H4 (cell line): ENCODE results near the gene MATN3. TPM values are rescaled to one million over a fixed set of nuclear protein-coding genes. Genes with fewer than 3 reads are reported as not detected.
"Not testable (repeated sequence)": the region's sequence is repeated elsewhere in the genome, so short reads cannot be mapped to it uniquely, and the experiment has no call there.

Experiments
- DNase-seq: peaks from one replicate; pipeline ENCODE4 v3.0.0-alpha.2; 2015; ENCODE audit warnings: low spot score
- total RNA-seq: library from RNA; depleted of rRNA; stranded (reverse); fragments of >200 nt; shearing (Covaris generic); gene quantifications from 2 replicates; pipeline ENCODE4 v1.2.3, GENCODE V29; 2014; rRNA removed

Gene MATN3
- 0.14 and 0.46 TPM in 2 replicates for total RNA-seq

GRCh38 chr2:20012282-20013125, at the start of gene MATN3:
TSS of gene MATN3 (minus strand) at chr2:20012668. CDS start at chr2:20012631, 37 bp downstream.
- no peak for DNase-seq

- no peak for DNase-seq
Measured at GRCh38 chr2:20061940-20062339, 49.5 kb upstream of the MATN3 start.

GRCh38 chr2:20061476-20061875, 49.0 kb upstream of the MATN3 start:
- DNase-seq, result peak; percentile 11

GRCh38 chr2:20060106-20060505, 47.6 kb upstream of the MATN3 start:
- DNase-seq, result no peak

GRCh38 chr2:20057268-20057667, 44.8 kb upstream of the MATN3 start:
- DNase-seq, result no peak

- no peak for DNase-seq
Measured at GRCh38 chr2:20054931-20055330, 42.5 kb upstream of the MATN3 start.

- DNase-seq, result no peak
Measured at GRCh38 chr2:20054119-20054518, 41.7 kb upstream of the MATN3 start.

GRCh38 chr2:20052861-20053281, 40.4 kb upstream of the MATN3 start:
- DNase-seq, result peak; percentile 39

GRCh38 chr2:20052229-20052851, 39.9 kb upstream of the MATN3 start:
- DNase-seq, result no peak

GRCh38 chr2:20051532-20052228, 39.2 kb upstream of the MATN3 start, which contains the start of gene LAPTM4A:
TSS of gene LAPTM4A (minus strand) at chr2:20051628. CDS start at chr2:20051520, 108 bp downstream.
- peak; percentile 98 for DNase-seq

- DNase-seq, result peak; percentile 37
Measured at GRCh38 chr2:20050646-20051531, 38.4 kb upstream of the MATN3 start.

GRCh38 chr2:20050104-20050645, 37.7 kb upstream of the MATN3 start:
- DNase-seq, result peak; percentile 15

- no peak for DNase-seq
Measured at GRCh38 chr2:20049637-20050036, 37.2 kb upstream of the MATN3 start.

GRCh38 chr2:20048488-20049448, 36.3 kb upstream of the MATN3 start:
- DNase-seq, result no peak

GRCh38 chr2:20045712-20046292, 33.3 kb upstream of the MATN3 start:
- not testable (repeated sequence) for DNase-seq

GRCh38 chr2:20044778-20045177, 32.3 kb upstream of the MATN3 start:
- DNase-seq, result no peak

GRCh38 chr2:20042531-20042930, 30.1 kb upstream of the MATN3 start:
- no peak for DNase-seq

- no peak for DNase-seq
Measured at GRCh38 chr2:20040489-20041172, 28.2 kb upstream of the MATN3 start.

- no peak for DNase-seq
Measured at GRCh38 chr2:20037660-20038059, 25.2 kb upstream of the MATN3 start.
